Stimulated activated CD8-positive, alpha-beta memory T cell treated with anti-CD3 and anti-CD28 coated beads, Interleukin-4, amount 100 ng/mL, for 1 hour (primary cell): ENCODE results near the gene STXBP5.
"Not testable (repeated sequence)": the region's sequence is repeated elsewhere in the genome, so short reads cannot be mapped to it uniquely, and the experiment has no call there.

Experiments
- DNase-seq, 2 donors: peaks; one replicate each; pipeline ENCODE4 v3.0.0-alpha.2; 2020; ENCODE audit warnings: low read depth in 2 of 2, low spot score in 1 of 2

The STXBP5 gene

DNA sequence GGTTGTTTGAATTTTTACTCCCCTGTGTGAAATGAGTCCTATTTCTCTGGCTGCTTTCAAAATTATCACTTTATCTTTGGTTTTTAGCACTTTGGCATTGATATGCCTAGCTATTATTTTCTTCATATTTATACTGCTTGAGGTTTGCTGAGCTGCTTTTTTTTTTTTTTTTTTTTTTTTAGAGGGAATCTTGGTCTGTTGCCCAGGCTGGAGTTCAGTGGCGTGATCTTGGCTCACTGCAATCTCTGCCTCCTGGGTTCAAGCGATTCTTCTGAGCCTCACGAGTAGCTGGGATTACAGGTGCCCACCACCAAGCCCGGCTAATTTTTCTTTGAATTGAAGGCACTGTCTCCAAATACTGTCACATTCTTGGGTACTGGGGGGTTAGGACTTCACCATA is 40.6 kb downstream of the STXBP5 start:
- DNase-seq = no peak

DNA sequence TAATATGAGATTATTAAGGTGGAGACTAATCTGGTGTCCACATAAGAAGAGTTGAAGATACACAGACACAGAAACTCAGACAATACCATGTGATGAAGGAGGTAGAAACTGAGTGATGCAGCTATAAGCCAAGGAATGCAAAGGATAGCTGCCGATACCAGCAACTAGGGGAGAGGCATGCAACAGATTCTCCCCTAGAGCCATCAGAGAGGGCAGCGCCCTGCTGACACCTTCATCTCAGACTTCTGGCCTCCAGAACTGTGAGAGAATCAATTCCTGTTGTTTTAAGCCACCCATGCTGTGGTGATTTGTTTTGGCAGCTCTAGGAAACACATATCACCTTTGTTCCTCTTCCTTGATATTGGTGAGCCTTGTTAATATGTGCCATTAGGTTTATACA is 41.5 kb downstream of the STXBP5 start:
- no peak for DNase-seq

DNA sequence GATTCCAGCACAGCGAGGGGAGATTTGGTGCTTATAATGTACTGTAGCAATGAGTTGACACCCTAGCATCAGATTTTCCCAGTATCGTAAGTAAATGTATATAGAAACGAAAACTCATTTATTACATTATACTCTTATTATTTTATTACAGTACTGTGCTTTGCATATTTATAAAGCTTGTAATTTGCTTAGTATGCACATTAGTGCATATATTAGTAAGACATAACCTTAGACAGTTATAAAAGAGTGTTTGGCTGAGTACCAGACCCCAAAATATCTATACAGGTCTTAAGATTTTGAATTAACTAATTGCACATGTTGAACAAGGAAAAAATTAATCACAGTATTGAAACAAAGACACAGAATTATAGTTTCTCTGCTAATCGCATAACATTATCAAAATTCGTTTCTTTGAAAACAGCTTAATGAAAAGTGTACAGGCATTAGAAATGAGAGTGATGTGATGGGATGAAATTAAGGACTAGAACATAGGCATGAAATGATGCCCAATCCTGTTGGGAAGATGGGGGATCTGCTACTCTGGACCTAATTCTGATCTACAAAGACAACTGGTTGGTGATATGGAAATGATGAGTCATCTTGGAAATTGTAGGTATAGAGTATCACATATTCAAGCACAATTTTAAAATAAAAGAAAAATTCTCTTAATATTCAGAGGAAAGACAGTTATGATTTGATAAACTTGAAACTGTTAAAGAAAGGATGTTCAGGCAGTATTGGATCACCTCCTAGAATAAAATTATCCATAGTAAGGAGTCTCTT is 42.8 kb downstream of the STXBP5 start:
- DNase-seq = no peak

DNA sequence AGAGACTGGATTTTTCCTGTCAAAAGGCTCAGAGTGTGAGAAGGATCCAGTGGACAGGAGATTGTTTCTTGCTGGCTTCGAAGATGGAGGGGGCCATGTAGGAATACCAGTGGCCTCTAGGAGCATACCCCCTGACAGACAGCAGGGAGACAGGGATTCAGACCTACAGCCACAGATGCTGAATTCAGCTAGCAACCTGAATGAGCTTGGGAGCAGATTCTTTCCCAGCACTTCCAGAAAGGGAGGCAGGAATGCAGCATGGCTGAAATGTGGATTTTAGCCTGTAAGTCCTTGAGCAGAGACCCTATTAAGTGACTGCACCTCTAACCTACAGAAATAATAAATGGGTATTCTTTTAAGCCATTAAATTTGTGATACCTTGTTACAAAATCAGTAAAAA is 44.6 kb downstream of the STXBP5 start:
- DNase-seq = no peak

DNA sequence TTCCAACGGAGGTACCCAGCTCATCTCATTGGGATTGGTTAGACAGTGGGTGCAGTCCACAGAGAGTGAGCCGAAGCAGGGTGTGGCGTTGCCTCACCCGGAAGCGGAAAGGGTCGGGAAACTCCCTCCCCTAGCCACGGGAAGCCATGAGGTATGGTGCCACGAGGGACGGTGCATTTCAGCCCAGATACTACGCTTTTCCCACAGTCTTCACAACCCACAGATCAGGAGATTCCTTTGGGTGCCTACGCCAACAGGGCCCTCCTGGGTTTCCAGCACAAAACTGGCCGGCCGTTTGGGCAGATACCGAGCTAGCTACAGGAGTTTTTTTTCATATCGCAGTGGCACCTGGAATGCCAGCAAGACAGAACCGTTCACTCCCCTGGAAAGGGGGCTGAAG is 46.9 kb downstream of the STXBP5 start:
- DNase-seq = no peak

DNA sequence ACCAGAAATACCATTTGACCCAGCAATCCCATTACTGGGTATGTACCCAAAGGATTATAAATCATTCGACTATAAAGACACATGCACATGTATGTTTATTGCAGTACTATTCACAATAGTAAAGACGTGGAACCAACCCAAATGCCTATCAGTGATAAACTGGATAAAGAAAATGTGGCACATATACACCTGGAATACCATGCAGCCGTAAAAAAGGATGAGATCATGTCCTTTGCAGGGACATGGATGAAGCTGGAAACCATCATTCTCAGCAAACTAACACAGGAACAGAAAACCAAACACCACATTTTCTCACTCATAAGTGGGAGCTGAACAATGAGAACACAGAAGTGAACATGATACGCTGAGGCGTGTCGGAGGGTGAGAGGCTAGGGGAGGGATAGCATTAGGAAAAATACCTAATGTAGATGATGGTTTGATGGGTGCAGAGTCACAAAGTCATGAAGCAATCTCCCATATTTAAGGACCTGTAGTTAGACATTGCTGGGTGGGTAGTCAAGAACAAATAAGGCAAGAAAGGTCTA is 50.8 kb downstream of the STXBP5 start:
- not testable (repeated sequence) for DNase-seq

DNA sequence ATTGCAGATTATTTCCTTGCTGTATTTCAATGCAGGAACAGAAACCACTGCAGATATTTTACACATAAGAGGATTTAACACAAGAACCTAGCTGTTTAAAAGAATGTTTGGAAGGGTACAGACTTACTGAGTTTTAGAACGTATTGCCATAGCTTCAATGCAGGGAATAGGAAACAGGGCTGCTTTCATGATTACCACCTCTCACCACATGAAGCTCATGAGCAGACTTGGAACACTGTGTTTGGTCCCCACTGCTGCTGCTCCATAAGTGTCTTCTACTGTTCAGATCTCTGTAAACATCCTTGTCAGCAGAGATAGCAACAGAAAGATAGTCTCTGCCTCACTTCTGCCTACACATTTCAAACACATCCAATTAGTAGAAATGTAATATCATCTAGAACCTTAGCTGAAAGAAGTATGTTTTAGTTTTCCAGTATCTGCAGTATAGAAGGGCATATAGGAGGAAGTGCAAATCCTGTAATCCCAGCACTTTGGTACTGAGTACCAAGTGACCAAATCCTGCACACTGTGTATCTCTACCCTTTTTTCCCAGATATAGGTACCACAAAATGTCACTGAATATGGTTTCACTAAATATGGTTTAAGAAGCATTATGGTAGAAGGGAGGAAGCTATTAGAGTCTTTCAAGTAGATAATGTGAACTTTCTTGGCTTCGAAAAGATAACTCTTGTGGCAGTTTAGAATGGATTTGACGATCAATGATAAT is 51.9 kb downstream of the STXBP5 start:
- DNase-seq = no peak

DNA sequence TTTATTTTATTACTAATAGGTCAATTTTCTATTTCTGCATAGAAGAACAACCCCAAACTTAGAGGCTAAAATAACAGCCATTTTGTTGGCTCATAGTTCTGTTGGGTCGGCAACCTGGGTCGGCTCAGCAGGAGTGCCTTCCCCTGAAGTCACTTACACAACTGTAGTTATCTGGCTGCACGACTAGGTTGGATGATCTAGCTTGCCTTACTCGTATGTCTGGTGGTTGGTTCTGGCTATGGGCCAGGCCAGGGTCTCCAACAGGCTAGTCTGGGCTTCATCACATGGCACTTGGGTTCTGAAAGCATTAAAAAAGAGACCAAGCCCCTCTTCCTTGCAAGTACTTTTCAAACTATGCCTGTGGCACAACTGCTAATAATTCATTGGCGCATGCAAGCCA is 53.5 kb downstream of the STXBP5 start:
- DNase-seq = no peak

DNA sequence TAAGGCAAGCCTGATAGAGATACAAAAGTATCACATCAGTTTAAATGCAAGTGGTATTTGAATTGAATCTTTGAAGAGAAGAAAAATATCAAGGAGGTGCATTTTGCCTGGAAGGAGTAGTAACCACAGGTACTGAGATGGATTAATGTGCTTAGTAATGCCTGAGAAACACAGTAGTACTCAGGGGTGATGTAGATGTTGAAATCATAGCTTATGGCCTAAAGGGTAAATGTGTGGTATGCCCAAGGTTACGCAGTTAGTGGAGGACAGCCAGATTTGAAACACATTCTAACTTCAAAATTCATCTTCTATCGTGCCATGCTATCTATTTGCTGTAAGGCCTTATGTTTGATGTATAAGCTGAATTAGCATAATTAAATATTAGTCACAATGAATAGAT is 55.9 kb downstream of the STXBP5 start:
- no peak for DNase-seq

DNA sequence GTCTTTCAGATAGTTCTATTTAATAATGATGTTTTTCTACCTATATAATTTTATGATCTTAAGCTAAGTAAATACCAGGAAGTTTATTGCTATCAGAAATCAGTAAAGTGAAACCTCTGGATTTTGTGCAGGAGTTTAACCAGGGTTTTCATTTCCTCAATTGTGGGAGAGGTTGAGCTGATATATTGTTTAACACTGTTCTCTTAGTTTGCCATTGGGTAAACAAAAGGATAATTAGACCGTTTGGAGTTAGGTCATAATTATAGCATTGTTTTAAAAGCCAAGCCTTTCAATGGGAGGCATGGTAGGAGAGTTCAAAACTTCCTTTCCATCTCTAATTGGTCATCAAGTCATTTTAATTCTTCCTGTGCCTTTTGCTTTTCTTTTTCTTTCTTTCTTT is 58.7 kb downstream of the STXBP5 start:
- no peak for DNase-seq

DNA sequence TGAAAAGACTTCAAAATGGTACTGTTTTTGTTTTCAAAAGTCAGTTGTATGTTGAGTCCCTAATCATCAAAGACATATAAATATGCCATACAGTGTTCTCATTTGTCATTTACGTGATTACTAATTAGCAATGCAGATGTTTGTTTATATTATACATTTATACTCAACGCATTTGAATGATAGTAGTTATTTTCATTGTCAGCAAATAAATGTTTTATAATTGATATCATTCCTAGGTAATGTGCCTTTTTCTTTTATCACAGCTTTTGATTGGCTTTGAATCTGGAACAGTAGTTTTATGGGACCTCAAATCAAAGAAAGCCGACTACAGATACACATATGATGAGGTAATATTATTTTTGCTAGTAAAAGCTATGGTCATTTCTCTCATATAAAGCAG is 62.6 kb downstream of the STXBP5 start:
- DNase-seq = no peak

DNA sequence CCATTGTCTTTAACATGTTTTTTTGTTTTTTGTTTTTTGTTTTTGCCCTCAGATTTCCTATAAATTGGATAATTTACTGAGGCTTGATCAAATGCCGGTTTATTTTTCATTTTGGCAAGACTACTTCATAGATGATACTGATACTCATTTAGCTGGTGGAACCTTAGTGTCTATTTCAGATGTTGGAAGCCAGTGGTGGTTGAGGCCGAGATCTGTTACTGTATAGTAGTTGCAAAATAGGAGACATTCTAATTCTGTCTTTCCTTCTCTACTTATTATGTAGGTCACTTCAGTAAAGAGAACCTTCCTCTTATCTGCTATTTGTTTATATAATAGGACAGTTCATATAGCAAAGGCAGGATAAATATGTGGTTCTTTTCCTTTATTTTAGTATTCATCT is 63.4 kb downstream of the STXBP5 start:
- DNase-seq = no peak

DNA sequence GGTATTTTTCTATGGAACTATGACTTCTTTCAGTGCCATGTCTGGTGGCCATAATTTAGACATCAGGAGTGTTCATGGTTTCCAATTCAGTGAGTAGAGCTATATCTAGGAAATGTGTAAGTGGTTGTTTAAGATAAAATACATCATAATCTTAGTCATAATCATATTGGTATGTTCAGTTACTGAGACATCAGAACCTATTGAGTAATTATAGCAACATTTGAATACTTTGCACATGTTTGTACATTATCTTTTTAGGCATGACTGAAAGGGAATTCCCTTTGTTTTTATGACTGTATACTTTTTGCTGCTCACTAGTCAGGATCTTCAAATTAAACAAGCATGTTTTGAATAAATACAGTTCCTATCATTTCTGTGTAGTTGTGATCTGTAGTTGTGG is 64.0 kb downstream of the STXBP5 start:
- no peak for DNase-seq

DNA sequence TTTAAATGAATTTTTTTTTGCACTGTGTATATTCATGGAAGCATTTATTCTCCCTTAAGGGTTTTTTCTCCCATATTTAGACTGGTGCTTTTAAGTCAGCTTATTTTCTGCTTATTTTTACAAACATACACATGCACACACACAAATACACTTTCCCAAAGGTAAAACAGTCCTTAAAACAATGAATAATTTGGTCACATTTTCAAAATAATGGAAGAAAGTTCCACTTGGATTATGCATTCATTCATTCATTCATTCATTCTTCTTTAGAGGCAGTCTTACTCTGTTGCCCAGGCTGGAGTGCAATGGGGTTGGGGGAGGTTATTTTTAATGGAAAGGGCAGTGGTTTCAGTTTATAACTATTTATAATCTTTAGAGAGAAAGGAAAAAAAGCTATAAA is 69.8 kb downstream of the STXBP5 start:
- no peak for DNase-seq

DNA sequence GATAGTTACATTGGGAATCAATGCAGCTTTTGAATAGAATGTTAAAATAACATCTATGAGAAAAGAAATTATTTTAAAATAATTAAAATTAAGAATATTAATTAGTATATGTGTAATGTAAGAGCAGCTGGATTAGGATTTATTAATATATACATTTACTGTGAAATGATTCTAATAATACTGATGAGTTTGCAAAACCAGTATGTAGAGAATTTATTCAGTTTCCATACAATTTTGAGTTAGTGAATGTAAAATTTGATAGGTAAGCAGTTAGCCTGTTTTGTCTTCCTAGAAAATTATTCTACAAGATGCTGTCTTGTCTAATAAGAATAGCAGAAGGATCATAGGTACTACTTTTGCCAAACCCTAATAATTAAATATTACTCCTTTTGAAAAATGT is 70.6 kb downstream of the STXBP5 start:
- no peak for DNase-seq

DNA sequence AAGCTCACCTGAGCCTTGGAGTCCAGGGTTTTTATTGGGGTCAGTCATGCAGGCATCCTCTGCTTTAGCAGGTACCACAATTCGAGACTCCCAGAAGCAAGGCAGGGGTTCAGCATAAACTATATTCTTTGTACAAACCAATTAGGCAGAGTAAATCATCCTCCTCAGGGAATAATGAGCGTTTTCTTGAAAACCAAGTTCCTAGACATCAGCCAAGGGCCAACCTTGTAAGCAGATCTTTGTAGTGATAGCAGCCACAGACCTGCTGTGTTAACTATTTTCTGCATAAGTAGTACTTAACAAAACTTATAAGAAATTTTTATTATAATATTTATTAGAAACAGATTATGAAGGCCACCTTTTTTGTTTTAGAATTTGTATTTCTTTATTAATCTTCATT is 74.7 kb downstream of the STXBP5 start:
- DNase-seq = no peak

DNA sequence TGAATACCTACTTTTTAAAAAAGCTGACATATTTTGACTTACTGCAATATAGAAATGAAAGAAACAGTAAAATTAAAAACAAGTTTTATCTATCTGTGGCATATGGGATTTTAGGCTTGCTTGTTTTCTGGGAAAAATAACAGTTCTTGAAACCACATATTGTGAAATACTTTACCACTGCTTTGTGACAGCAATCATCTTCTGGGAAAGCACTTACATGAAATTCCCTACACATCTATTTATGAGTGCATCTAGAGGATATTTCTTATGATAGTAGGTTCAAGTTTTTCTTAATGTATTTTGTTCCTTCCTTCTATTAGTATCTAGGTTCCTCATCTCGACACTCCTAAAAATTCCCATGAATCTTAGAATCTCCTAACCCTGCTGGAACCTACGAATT is 75.2 kb downstream of the STXBP5 start:
- DNase-seq = no peak

DNA sequence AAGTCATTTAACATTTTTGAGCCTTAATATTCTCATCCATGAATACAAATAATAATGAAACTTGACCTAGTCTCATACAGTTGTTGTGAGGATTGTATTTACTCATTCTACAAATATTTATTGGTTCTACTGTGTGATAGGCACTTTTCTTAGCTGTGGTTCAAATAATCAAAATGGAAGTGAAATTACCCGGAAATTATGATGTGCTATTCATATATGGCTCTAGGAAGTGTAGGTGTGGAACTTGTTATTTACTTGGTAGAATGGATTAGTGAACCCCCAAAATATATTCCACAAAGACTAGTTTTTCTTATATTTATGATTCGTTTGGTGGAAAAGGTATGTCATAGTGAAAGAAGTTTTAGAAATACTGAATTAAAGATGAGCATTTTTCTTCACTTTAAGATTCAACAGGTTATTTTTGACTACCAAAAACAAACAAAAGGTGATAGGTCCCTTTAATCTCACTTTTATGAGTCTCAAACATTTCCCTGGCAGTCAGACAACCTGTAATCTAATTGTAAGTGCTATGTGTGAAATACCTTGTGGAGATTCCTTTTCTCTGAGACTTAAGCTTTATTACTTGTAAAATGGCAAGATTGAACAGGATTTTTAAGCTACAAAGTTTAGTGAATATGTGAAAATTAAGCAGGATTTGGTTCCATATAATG is 77.8 kb downstream of the STXBP5 start:
- DNase-seq = no peak

DNA sequence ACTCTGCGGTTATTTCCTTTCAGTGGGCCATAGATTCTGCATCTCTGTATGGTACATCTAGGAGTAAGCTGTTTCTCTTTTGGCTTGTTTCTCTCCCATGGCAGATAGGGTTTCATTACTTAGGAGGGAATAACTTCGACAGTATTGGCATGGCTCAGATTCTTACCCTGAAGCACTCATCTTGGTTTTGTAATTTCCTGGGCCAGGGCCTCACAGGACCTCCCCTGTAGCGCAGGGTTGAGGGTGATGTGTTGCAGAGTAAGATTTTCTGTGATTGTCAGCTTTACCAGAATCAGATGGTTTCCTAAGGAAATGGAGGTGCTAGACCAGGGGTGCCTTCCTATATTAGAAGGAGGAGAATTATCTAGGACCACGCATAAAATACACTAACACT is 78.3 kb downstream of the STXBP5 start:
- no peak for DNase-seq

DNA sequence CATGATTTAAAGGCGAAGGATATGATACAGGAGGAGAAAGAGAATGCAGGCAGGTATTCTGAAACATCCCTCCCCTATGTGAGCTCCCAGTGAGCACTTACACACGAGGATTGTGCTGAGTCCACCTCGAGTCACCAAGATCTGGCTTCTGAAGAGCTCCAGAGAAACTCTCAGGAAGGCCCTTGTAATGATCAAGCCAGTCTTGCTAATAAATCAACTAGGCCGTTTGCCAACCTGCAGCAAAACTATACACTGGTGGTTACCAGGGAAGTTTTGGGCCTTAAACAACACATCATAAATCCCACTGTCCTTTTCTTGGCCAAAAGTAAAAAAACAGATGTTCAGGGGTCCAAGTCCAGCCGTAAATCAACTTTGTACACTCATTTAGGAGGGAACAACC is 79.2 kb downstream of the STXBP5 start:
- DNase-seq = no peak

DNA sequence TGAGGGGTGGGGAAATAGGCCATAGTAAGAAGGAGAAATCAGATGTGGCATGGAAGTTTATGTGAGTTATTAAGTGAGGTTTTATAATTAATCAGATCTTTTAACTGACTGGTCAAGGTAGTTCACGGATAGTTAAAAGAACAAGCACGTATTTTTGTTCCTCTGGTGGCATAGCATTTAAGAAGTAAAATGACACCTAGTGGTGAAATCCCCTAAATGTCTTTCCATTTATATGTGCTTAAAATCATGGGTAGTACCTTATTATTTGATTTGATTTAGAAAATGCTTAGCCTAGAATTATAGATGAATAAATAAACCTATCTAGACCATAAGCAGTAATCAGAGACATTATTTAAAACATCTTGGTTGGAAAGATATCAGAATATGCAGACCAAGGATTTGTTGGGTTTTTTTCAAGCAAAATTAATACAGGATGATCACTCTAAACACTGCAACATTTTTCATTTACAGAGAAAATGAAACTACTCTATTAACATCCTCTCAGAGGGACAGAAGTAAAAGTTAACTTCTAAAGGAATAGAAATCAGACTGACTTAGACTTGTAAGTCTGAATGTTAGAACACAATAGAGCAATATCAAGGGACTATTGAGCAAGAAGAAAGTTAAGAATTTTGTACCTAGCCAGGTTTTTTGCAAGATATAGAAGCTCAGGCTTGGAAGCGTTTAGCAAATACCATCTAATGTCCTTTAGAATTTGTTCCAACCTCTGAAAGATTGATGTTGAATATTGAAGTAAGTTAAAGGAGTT is 81.1 kb downstream of the STXBP5 start:
- DNase-seq = no peak
